Right lobe of liver (tissue), 4 donors: ENCODE measurements around the gene ZNF665.

Experiments used
- POLR2A ChIP-seq: fragments of 450-650 bp; IDR thresholded peaks from one replicate; pipeline ENCODE4 v1.6.1; 2017; ENCODE audit warnings: antibody characterized with exemption, mild to moderate bottlenecking
- TF ChIP-seq, protein P1 (sequence below), 4 donors: fragments of 200-600 bp in 3 of 4; fragments of 450-650 bp in 1 of 4; IDR thresholded peaks; one replicate each; pipeline versions ENCODE4 v1.5.1 to v1.8.0; 2016 to 2022; ENCODE audit warnings: antibody characterized with exemption in 4 of 4, mild to moderate bottlenecking in 2 of 4
- donor health status: DM: no; HTN: no; CAD: no.
- donor health status: DM: no; HTN: no; CAD: no.
- donor health status: DM: no; HTN: yes; CAD: no.

DNA sequence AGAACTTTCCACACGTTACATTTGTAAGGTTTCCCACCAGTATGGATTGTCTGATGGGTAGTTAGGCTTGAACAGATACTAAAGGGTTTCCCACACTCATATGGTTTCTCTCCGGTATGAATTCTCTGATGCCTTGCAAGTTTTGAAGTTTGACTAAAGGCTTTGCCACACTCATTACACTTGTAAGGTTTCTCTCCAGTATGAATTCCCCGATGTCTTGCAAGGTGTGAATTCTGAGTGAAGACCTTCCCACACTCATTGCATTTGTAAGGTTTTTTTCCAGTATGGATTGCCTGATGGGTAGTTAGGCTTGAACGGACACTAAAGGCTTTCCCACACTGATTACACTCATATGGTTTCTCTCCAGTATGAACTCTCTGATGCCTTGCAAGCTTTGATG, 52.8 kb downstream of the ZNF665 start:
- TF ChIP-seq, protein P1, sequence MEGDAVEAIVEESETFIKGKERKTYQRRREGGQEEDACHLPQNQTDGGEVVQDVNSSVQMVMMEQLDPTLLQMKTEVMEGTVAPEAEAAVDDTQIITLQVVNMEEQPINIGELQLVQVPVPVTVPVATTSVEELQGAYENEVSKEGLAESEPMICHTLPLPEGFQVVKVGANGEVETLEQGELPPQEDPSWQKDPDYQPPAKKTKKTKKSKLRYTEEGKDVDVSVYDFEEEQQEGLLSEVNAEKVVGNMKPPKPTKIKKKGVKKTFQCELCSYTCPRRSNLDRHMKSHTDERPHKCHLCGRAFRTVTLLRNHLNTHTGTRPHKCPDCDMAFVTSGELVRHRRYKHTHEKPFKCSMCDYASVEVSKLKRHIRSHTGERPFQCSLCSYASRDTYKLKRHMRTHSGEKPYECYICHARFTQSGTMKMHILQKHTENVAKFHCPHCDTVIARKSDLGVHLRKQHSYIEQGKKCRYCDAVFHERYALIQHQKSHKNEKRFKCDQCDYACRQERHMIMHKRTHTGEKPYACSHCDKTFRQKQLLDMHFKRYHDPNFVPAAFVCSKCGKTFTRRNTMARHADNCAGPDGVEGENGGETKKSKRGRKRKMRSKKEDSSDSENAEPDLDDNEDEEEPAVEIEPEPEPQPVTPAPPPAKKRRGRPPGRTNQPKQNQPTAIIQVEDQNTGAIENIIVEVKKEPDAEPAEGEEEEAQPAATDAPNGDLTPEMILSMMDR (IDR thresholded peaks at IDR 0.05): no peak
- no peak for TF ChIP-seq POLR2A
